Neural cell (in vitro differentiated cells): ENCODE data around the gene MRTFA. TPM values are rescaled to one million over a fixed set of nuclear protein-coding genes. Genes with fewer than 3 reads are reported as not detected.

Source experiments
- H2AFZ ChIP-seq: fragments of 200-600, 300-800 bp; sonication (generic), shearing (Covaris generic); 2 replicates; pipeline ENCODE4 v1.6.0; 2014; ENCODE audit warnings: low read depth, mild to moderate bottlenecking, antibody characterized with exemption, low read length, moderate library complexity
- H3F3A ChIP-seq: fragments of 200-600 bp; shearing (Covaris generic); 2 replicates; pipeline ENCODE4 v1.6.1; 2016; ENCODE audit warnings: mild to moderate bottlenecking, moderate library complexity, mixed read lengths, antibody characterized with exemption, low read length; ENCODE audit not compliant: insufficient read depth, poor library complexity, severe bottlenecking
- H3K27ac ChIP-seq: fragments of 200-600, 300-800 bp; sonication (generic), shearing (Covaris generic); 2 replicates; pipeline ENCODE4 v1.5.1; 2014; ENCODE audit warnings: mild to moderate bottlenecking, low read length, moderate library complexity
- H3K27me3 ChIP-seq: fragments of 300-800, 200-600 bp; sonication (generic), shearing (Covaris generic); 2 replicates; pipeline ENCODE4 v1.6.0; 2014; ENCODE audit warnings: mild to moderate bottlenecking, low read depth, low read length, moderate library complexity; ENCODE audit not compliant: insufficient read depth
- H3K36me3 ChIP-seq: fragments of 300-800, 200-600 bp; sonication (generic), shearing (Covaris generic); 2 replicates; pipeline ENCODE4 v1.5.1; 2014; ENCODE audit warnings: mild to moderate bottlenecking, antibody characterized with exemption, low read length, moderate library complexity; ENCODE audit not compliant: insufficient read depth
- H3K4me2 ChIP-seq: fragments of 300-800, 200-600 bp; sonication (generic), shearing (Covaris generic); 2 replicates; pipeline ENCODE4 v1.6.0; 2014; ENCODE audit warnings: mild to moderate bottlenecking, low read length
- H3K4me3 ChIP-seq: fragments of 300-800, 200-600 bp; sonication (generic), shearing (Covaris generic); 2 replicates; pipeline ENCODE4 v1.5.1; 2014; ENCODE audit warnings: mild to moderate bottlenecking, low read length, moderate library complexity
- H3K79me2 ChIP-seq: fragments of 200-600 bp; shearing (Covaris generic); replicated peaks from 2 replicates; pipeline ENCODE4 v1.6.0; 2014; ENCODE audit warnings: mild to moderate bottlenecking, low read length, moderate library complexity; ENCODE audit not compliant: insufficient read depth
- H3K9ac ChIP-seq: fragments of 300-800, 200-600 bp; sonication (generic), shearing (Covaris generic); 2 replicates; pipeline ENCODE4 v1.6.1; 2016; ENCODE audit warnings: mild to moderate bottlenecking, low read length, mixed read lengths
- H3K9me2 ChIP-seq: fragments of 200-600 bp; shearing (Covaris generic); 2 replicates; pipeline ENCODE4 v1.6.1; 2016; ENCODE audit warnings: mild to moderate bottlenecking, low read length, mixed read lengths; ENCODE audit not compliant: insufficient read depth
- H3K9me3 ChIP-seq: fragments of 200-600, 300-800 bp; sonication (generic), shearing (Covaris generic); 2 replicates; pipeline ENCODE4 v1.6.1; 2016; ENCODE audit warnings: mild to moderate bottlenecking, mixed run types, low read length, moderate library complexity, mixed read lengths
- H4K20me1 ChIP-seq: fragments of 200-600 bp; shearing (Covaris generic); 2 replicates; pipeline ENCODE4 v1.6.1; 2016; ENCODE audit warnings: mild to moderate bottlenecking, mixed run types; ENCODE audit not compliant: insufficient read depth
- EP300 ChIP-seq: fragments of 450-650 bp; conservative IDR thresholded peaks from 2 replicates; pipeline ENCODE4 v1.6.1; 2014; ENCODE audit warnings: antibody characterized with exemption, mild to moderate bottlenecking, moderate library complexity; ENCODE audit not compliant: poor library complexity, severe bottlenecking
- EZH2 ChIP-seq: fragments of 200-600, 300-800 bp; shearing (Covaris generic), sonication (generic); IDR thresholded peaks from 2 replicates; pipeline ENCODE4 v1.6.1; 2014; ENCODE audit warnings: antibody characterized with exemption, low read length, borderline replicate concordance, mild to moderate bottlenecking; ENCODE audit not compliant: insufficient read depth, poor library complexity, severe bottlenecking
- MXI1 ChIP-seq: fragments of 450-650 bp; conservative IDR thresholded peaks from 2 replicates; pipeline ENCODE4 v1.6.1; 2014; ENCODE audit warnings: antibody characterized with exemption, mild to moderate bottlenecking; ENCODE audit not compliant: poor library complexity, severe bottlenecking
- POLR2AphosphoS5 ChIP-seq: IDR thresholded peaks from 2 replicates; pipeline ENCODE4 v1.6.1; 2012
- RAD21 ChIP-seq: fragments of 450-650 bp; conservative IDR thresholded peaks from 2 replicates; pipeline ENCODE4 v1.6.1; 2014; ENCODE audit warnings: antibody characterized with exemption, mild to moderate bottlenecking, moderate library complexity
- SMC3 ChIP-seq: fragments of 450-650 bp; conservative IDR thresholded peaks from 2 replicates; pipeline ENCODE4 v1.6.1; 2014; ENCODE audit warnings: antibody characterized with exemption, mild to moderate bottlenecking, moderate library complexity; ENCODE audit not compliant: poor library complexity
- TAF1 ChIP-seq: IDR thresholded peaks from 2 replicates; pipeline ENCODE4 v1.6.1; 2012; ENCODE audit warnings: low read depth
- polyA plus RNA-seq: library from polyadenylated mRNA; depleted of rRNA; stranded (reverse); fragments of >200 nt; gene quantifications from 2 replicates; pipeline ENCODE4 v1.2.3, GENCODE V29; 2014
- TF ChIP-seq, protein P1 (sequence below): IDR thresholded peaks from 2 replicates; pipeline ENCODE4 v1.6.1; 2012; ENCODE audit warnings: borderline replicate concordance
- TF ChIP-seq, protein P2 (sequence below): fragments of 450-650 bp; IDR thresholded peaks from 2 replicates; pipeline ENCODE4 v1.5.1; 2014; ENCODE audit warnings: antibody characterized with exemption, mild to moderate bottlenecking, moderate library complexity; ENCODE audit not compliant: poor library complexity, severe bottlenecking

MRTFA gene
- polyA plus RNA-seq, 1 donor from 2014 or later: 19.3 TPM

DNA sequence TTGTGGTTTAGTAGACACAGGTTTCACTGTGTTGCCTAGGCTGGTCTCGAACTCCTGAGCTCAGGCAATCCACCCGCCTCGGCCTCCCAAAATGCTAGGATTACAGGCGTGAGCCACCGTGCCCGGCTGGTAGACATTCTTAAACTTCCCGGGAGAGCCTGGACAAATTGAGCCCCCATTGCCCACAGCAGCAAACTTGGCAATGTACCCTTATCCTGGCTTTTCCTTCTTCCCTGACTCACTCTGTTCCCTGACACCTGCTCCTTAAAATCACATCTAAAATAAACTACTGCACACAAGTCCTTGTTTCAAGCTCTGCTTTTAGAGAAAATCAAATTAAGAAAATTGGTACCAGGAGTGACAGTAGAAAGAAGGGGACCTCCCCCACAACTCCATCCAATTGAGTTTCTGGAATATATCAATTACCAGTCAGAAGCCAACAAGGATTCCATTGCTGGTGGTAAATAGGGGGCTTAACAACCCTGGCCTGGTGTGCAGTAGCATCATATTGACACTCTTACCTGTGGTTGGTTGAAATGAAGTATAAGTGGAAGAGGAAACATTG, 35.4 kb upstream of the MRTFA start:
- no peak overlapping the region for H3K9ac ChIP-seq
- H3F3A ChIP-seq: no peaks in the 10 kb centered on the region
- H3K79me2 ChIP-seq: no peaks in the 10 kb centered on the region
- H3K27me3 ChIP-seq: no peaks in the 10 kb centered on the region
- no peak overlapping the region for H3K27ac ChIP-seq
- no peak for TF ChIP-seq SMC3
- no peak for TF ChIP-seq EZH2
- TF ChIP-seq, protein P1, sequence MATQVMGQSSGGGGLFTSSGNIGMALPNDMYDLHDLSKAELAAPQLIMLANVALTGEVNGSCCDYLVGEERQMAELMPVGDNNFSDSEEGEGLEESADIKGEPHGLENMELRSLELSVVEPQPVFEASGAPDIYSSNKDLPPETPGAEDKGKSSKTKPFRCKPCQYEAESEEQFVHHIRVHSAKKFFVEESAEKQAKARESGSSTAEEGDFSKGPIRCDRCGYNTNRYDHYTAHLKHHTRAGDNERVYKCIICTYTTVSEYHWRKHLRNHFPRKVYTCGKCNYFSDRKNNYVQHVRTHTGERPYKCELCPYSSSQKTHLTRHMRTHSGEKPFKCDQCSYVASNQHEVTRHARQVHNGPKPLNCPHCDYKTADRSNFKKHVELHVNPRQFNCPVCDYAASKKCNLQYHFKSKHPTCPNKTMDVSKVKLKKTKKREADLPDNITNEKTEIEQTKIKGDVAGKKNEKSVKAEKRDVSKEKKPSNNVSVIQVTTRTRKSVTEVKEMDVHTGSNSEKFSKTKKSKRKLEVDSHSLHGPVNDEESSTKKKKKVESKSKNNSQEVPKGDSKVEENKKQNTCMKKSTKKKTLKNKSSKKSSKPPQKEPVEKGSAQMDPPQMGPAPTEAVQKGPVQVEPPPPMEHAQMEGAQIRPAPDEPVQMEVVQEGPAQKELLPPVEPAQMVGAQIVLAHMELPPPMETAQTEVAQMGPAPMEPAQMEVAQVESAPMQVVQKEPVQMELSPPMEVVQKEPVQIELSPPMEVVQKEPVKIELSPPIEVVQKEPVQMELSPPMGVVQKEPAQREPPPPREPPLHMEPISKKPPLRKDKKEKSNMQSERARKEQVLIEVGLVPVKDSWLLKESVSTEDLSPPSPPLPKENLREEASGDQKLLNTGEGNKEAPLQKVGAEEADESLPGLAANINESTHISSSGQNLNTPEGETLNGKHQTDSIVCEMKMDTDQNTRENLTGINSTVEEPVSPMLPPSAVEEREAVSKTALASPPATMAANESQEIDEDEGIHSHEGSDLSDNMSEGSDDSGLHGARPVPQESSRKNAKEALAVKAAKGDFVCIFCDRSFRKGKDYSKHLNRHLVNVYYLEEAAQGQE: no peak
- TF ChIP-seq MXI1: no peak
- no peaks in the 10 kb centered on the region for H3K9me2 ChIP-seq
- H3K9me3 ChIP-seq: no peaks in the 10 kb centered on the region
- H3K36me3 ChIP-seq: no peaks in the 10 kb centered on the region
- H3K4me2 ChIP-seq: no peak overlapping the region
- no peaks in the 10 kb centered on the region for H4K20me1 ChIP-seq
- H2AFZ ChIP-seq: no peak overlapping the region
- H3K4me3 ChIP-seq: no peak overlapping the region

DNA sequence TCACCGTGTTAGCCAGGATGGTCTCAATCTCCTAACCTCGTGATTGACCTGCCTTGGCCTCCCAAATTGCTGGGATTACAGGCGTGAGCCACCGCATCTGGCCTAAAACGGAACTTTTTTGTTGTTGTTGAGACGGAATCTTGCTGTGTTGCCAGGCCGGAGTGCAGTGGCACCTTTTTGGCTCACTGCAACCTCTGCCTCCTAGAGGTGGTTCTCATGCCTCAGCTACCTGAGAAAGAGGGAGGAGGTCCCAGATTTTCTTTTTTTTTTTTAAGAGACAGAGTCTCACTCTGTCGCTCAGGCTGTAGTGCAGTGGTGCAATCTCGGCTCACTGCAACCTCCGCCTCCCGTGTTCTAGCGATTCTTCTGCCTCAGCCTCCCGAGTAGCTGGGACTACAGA, 34.9 kb upstream of the MRTFA start:
- H3K4me3 ChIP-seq: no peak overlapping the region
- H2AFZ ChIP-seq: no peak overlapping the region
- H3K27me3 ChIP-seq: no peaks in the 10 kb centered on the region
- H3F3A ChIP-seq: no peaks in the 10 kb centered on the region
- H4K20me1 ChIP-seq: no peaks in the 10 kb centered on the region
- H3K9me2 ChIP-seq: no peaks in the 10 kb centered on the region
- no peak overlapping the region for H3K27ac ChIP-seq
- H3K36me3 ChIP-seq: no peaks in the 10 kb centered on the region
- H3K79me2 ChIP-seq: no peaks in the 10 kb centered on the region
- no peak overlapping the region for H3K9ac ChIP-seq
- H3K4me2 ChIP-seq: no peak overlapping the region
- no peaks in the 10 kb centered on the region for H3K9me3 ChIP-seq
- TF ChIP-seq MXI1: no peak
- no peak for TF ChIP-seq POLR2AphosphoS5
- TF ChIP-seq EP300: no peak
- no peak for TF ChIP-seq RAD21
- TF ChIP-seq, protein P2, sequence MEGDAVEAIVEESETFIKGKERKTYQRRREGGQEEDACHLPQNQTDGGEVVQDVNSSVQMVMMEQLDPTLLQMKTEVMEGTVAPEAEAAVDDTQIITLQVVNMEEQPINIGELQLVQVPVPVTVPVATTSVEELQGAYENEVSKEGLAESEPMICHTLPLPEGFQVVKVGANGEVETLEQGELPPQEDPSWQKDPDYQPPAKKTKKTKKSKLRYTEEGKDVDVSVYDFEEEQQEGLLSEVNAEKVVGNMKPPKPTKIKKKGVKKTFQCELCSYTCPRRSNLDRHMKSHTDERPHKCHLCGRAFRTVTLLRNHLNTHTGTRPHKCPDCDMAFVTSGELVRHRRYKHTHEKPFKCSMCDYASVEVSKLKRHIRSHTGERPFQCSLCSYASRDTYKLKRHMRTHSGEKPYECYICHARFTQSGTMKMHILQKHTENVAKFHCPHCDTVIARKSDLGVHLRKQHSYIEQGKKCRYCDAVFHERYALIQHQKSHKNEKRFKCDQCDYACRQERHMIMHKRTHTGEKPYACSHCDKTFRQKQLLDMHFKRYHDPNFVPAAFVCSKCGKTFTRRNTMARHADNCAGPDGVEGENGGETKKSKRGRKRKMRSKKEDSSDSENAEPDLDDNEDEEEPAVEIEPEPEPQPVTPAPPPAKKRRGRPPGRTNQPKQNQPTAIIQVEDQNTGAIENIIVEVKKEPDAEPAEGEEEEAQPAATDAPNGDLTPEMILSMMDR: no peak
- no peak for TF ChIP-seq SMC3
- TF ChIP-seq TAF1: no peak
- no peak for TF ChIP-seq EZH2
- TF ChIP-seq, protein P1: no peak
